A549 (cell line): Measurements from ENCODE around the gene NXF1. TPM values are rescaled to one million over a fixed set of nuclear protein-coding genes. Genes with fewer than 3 reads are reported as not detected.
"Not testable (repeated sequence)": the region's sequence is repeated elsewhere in the genome, so short reads cannot be mapped to it uniquely, and the experiment has no call there.

Experiments used
- ATAC-seq, 2 experiments: fragments of 200-7000 bp in 1 of 2; fragments of >200 bp in 1 of 2; cut with Nextera tagmentation in 1 of 2; cut with Tn5 transposase in 1 of 2; 3 replicates each; pipeline versions ENCODE4 v1.8.0 to v1.9.1; 2018 to 2020; ENCODE audit warnings: mild to moderate bottlenecking in 1 of 2, moderate library complexity in 1 of 2
- CTCF ChIA-PET: fragments of 300-600 bp; sonication (Branson Sonifier 250); formaldehyde crosslinking; extraction: SDS; loops from one replicate; lab custom pipeline; 2021; ENCODE audit warnings: antibody characterized with exemption, inconsistent platforms; lab: Yijun Ruan, JAX
- POLR2A ChIA-PET: fragments of 350-600 bp; formaldehyde crosslinking; extraction: SDS; loops from one replicate; lab custom pipeline; 2021; ENCODE audit warnings: antibody characterized with exemption, inconsistent platforms; lab: Yijun Ruan, JAX
- DNase-seq, 2 experiments: peaks; one replicate each; pipeline versions ENCODE4 v3.0.0 to v3.0.0-alpha.2; 2011 to 2016; ENCODE audit warnings: low read depth in 1 of 2, low spot score in 1 of 2
- FAIRE-seq: peaks from 2 replicates; lab custom pipeline; 2011; peaks lifted over from hg19 to GRCh38; lab: Jason Lieb, UNC
- H3K27ac ChIP-seq, 2 experiments: fragments of >200 bp; sonication (Bioruptor Twin); formaldehyde crosslinking; 3 replicates each; pipeline ENCODE4 v1.5.1; 2016 to 2017
- H3K4me1 ChIP-seq: fragments of >200 bp; sonication (Bioruptor Twin); formaldehyde crosslinking; 3 replicates; pipeline ENCODE4 v1.6.1; 2016
- H3K4me2 ChIP-seq: fragments of >200 bp; sonication (Bioruptor Twin); formaldehyde crosslinking; 3 replicates; pipeline ENCODE4 v1.6.1; 2016
- H3K4me3 ChIP-seq: fragments of >200 bp; sonication (Bioruptor Twin); formaldehyde crosslinking; 3 replicates; pipeline ENCODE4 v1.5.1; 2016
- H3K9me3 ChIP-seq: fragments of >200 bp; sonication (Bioruptor Twin); formaldehyde crosslinking; 3 replicates; pipeline ENCODE4 v1.6.1; 2016
- BHLHE40 ChIP-seq: IDR thresholded peaks from 2 replicates; pipeline ENCODE4 v1.6.1; 2012; ENCODE audit warnings: low read depth, low read length, inconsistent platforms
- CHD2 ChIP-seq: fragments of 150-350 bp; IDR thresholded peaks from 2 replicates; pipeline ENCODE4 v1.6.1; 2014; ENCODE audit warnings: low read length; ENCODE audit not compliant: partially characterized antibody
- CTCF ChIP-seq: fragments of >200 bp; sonication (Bioruptor Twin); formaldehyde crosslinking; IDR thresholded peaks from 3 replicates; pipeline ENCODE4 v1.5.1; 2016
- EHMT2 ChIP-seq: fragments of 200-600 bp; sonication (generic); IDR thresholded peaks from 2 replicates; pipeline ENCODE4 v1.6.1; 2016; ENCODE audit warnings: antibody characterized with exemption, low read depth, mild to moderate bottlenecking, moderate library complexity
- GATA3 ChIP-seq: IDR thresholded peaks from 2 replicates; pipeline ENCODE4 v1.6.1; 2012; ENCODE audit warnings: borderline replicate concordance
- PHF8 ChIP-seq: fragments of 200-600 bp; sonication (generic); IDR thresholded peaks from 2 replicates; pipeline ENCODE4 v1.6.1; 2016; ENCODE audit warnings: low read depth, mild to moderate bottlenecking, antibody characterized with exemption, moderate library complexity, borderline replicate concordance
- RARB ChIP-seq: fragments of 250-450 bp; sonication (Bioruptor Pico); IDR thresholded peaks from 2 replicates; pipeline ENCODE4 v1.8.0; 2021; ENCODE audit warnings: mild to moderate bottlenecking, moderate library complexity
- RCOR1 ChIP-seq: fragments of 150-350 bp; IDR thresholded peaks from 2 replicates; pipeline ENCODE4 v1.6.1; 2014; ENCODE audit warnings: antibody characterized with exemption, low read length, low read depth
- WGBS: methylation state at CpG from one replicate; pipeline ENCODE4 v1.1.6; 2017; ENCODE audit errors: missing lambda C conversion rate; 5-methylcytosine and 5-hydroxymethylcytosine counted together
- polyA plus RNA-seq, 4 experiments: library from polyadenylated mRNA; depleted of rRNA in 3 of 4; stranded (reverse); fragments of >200 nt; fragmentation: RNase III in 1 of 4; extraction: RNeasy Plus Mini Kit Qiagen cat#74134 plus additional on column Dnase treatment in 1 of 4; gene quantifications; 2 replicates in 3 of 4; 3 replicates in 1 of 4; pipeline ENCODE4 v1.2.3, GENCODE V29; 2011 to 2017
- TF ChIP-seq, protein P1 (sequence below): fragments of 250-450 bp; sonication (Bioruptor Pico); IDR thresholded peaks from 2 replicates; pipeline ENCODE4 v1.5.0; 2020; ENCODE audit warnings: low read depth, mild to moderate bottlenecking, moderate library complexity
- TF ChIP-seq, protein P2 (sequence below): fragments of 150-350 bp; IDR thresholded peaks from 2 replicates; pipeline ENCODE4 v1.6.1; 2014; ENCODE audit warnings: low read depth, mild to moderate bottlenecking, low read length

The NXF1 gene
- polyA plus RNA-seq, 2 of the 4 experiments (the other 2 are of a cell fraction), result 35.5 to 47.7 TPM

- DNase-seq (no peak), FAIRE-seq (no peak), ATAC-seq (peak; percentile 12 to 17; a peak in 5 of 6 replicates)
- ChIA-PET CTCF (interaction anchor here (0.6 to 3.2 kb wide), 12 partner anchors 10 to 88 kb away, joined by 3 to 17 read pairs (median 4); partner anchors contain the start of genes HNRNPUL2 and STX5), POLR2A (interaction anchor here (0.5 to 3.0 kb wide), 36 partner anchors 8 to 200 kb away, joined by 3 to 96 read pairs (median 6); partner anchors contain the start of genes C11orf98, CSKMT, GANAB and HNRNPUL2)
- peaks cover 11% of the 10 kb centered on the region; the same call in 1 of the 3 replicates for H3K4me1 ChIP-seq
- H3K4me2 ChIP-seq, result peak overlapping the region; percentile 81
- peak overlapping the region; percentile 92 to 94 for H3K27ac ChIP-seq
- WGBS, result 70% methylated on average over 15 of the region's 15 CpGs
- H3K9me3 ChIP-seq, result no peaks in the 10 kb centered on the region
- TF ChIP-seq BHLHE40 (no peak), RARB (CRISPR knock-in tag) (no peak), GATA3 (no peak), RCOR1 (no peak)
- peak overlapping the region; percentile 55 for H3K4me3 ChIP-seq
Observed at GRCh38 chr11:62752994-62753735, 52.1 kb downstream of the NXF1 start.

DNA sequence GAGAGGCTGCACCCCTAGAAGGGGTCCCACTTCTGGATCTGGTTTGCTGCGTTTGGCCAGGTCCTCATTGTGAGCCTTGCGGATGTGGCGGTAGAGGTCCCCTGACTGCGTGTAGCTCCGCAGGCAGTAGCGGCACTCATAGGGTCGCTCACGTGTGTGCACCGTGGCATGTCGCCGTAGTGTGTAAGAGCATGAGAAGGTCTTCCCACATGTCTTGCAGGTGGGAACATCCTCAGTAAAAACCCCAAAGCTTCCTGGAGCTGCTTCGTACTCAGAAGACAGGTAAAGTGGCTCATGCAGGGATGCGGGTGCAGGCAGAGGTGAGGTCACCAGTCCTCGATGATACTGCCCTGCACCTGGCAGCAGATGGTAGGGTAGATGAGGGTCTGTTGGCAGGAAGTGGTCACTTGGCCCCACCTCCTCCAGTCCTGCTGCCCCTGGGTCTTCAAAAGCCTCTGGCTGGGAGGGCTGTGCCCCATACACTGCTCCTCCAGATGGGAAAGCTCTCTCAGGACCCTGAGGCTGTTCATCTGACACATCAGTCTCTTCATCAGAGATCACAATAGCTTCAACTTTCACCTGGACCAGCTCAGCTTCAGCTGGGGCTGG lies 53.0 kb downstream of the NXF1 start:
- 93% methylated on average over 14 of the region's 14 CpGs for WGBS
- Histone ChIP-seq H3K4me1 (peaks cover 11% of the 10 kb centered on the region; the same call in 1 of the 3 replicates), H3K4me3 (no peak overlapping the region), H3K9me3 (no peaks in the 10 kb centered on the region), H3K27ac (no peak overlapping the region), H3K4me2 (no peak overlapping the region)
- DNase-seq (no peak), FAIRE-seq (no peak), ATAC-seq (no peak)
- CTCF ChIA-PET, result interaction anchor here (1.0 to 3.2 kb wide), 5 partner anchors 15 to 89 kb away, joined by 3 to 17 read pairs (median 7); no protein-coding TSS in a partner anchor
- TF ChIP-seq CTCF, result no peak
- POLR2A ChIA-PET, result interaction anchor here (0.8 to 1.2 kb wide), 2 partner anchors 19 to 25 kb away, joined by 3 to 4 read pairs; partner anchors contain the start of genes HNRNPUL2, TAF6L and TTC9C

DNA sequence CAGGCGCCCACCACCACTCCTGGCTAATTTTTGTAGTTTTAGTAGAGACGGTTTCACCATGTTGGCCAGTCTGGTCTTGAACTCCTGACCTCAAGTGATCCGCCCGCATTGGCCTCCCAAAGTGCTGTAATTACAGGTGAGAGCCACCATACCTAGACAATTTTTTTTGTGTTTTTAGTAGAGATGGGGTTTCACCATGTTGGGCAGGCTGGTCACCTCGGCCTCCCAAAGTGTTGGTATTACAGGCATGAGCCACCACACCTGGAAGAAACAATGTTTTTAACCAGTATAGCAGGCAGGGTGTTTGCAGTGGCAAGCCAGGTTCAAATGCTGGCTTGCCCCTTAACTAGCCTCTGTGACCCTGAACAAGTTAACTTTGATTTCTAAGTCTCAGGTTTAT lies 55.3 kb downstream of the NXF1 start:
- peaks cover 11% of the 10 kb centered on the region; the same call in 1 of the 3 replicates for H3K4me1 ChIP-seq
- H3K27ac ChIP-seq, FAIRE-seq, H3K4me3 ChIP-seq, H3K4me2 ChIP-seq, POLR2A ChIA-PET, ATAC-seq, H3K9me3 ChIP-seq, DNase-seq: not testable (repeated sequence)
- CTCF ChIA-PET, result interaction anchor here (0.7 to 1.6 kb wide), 2 partner anchors 37 to 49 kb away, joined by 3 to 5 read pairs; no protein-coding TSS in a partner anchor
- WGBS, result 91% methylated on average over 5 of the region's 5 CpGs

DNA sequence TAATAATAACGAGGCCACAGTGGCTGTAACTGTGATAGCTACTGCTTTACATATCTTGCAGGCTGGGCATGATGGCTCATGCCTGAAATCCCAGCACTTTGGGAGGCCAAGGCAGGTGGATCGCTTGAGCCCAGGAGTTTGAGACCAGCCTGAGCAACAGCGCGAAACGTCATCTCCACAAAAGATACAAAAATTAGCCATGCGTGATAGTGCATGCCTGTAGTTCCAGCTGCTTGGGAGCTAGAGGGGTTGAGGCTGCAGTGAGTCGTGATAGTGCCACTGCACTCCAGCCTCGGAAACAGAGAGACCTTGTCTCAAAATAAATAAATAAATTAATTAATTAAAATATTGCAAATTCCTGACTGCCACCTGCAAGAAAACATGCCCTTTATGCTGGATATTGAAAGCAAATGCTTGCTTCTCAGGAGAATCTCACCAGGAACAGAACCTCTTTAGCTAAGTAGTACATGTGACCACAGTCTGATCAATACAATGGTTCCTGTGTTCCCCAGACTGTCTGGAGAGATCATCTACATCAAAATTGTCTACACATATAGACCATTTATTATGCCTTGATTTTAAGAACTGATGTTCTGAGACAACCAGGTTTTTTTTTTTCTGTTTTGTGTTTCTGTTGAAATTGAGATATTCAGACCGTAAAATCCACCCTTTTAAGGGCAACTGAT lies 57.6 kb downstream of the NXF1 start:
- TF ChIP-seq, protein P1, sequence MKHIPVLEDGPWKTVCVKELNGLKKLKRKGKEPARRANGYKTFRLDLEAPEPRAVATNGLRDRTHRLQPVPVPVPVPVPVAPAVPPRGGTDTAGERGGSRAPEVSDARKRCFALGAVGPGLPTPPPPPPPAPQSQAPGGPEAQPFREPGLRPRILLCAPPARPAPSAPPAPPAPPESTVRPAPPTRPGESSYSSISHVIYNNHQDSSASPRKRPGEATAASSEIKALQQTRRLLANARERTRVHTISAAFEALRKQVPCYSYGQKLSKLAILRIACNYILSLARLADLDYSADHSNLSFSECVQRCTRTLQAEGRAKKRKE (CRISPR knock-in tag), result no peak
- no peak for TF ChIP-seq CHD2
- TF ChIP-seq PHF8, result no peak
- no peak for TF ChIP-seq EHMT2
- TF ChIP-seq, protein P2, sequence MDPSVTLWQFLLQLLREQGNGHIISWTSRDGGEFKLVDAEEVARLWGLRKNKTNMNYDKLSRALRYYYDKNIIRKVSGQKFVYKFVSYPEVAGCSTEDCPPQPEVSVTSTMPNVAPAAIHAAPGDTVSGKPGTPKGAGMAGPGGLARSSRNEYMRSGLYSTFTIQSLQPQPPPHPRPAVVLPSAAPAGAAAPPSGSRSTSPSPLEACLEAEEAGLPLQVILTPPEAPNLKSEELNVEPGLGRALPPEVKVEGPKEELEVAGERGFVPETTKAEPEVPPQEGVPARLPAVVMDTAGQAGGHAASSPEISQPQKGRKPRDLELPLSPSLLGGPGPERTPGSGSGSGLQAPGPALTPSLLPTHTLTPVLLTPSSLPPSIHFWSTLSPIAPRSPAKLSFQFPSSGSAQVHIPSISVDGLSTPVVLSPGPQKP, result no peak
- CTCF ChIA-PET, result interaction anchor here (1.5 kb wide), 1 partner anchor 38 kb away, joined by 8 read pairs; no protein-coding TSS in a partner anchor

More for the DNA sequence above, 57.6 kb downstream of the NXF1 start:
- 88% methylated on average over 9 of the region's 9 CpGs for WGBS
- POLR2A ChIA-PET, result interaction anchor here (1.6 to 2.1 kb wide), 2 partner anchors 14 to 20 kb away, joined by 7 read pairs; partner anchors contain the start of genes HNRNPUL2, POLR2G and TTC9C
- DNase-seq, result no peak
- no peak overlapping the region for H3K27ac ChIP-seq
- ATAC-seq, result no peak
- no peaks in the 10 kb centered on the region for H3K9me3 ChIP-seq
- H3K4me2 ChIP-seq, result no peak overlapping the region
- FAIRE-seq, result no peak
- H3K4me1 ChIP-seq, result no peaks in the 10 kb centered on the region
- H3K4me3 ChIP-seq, result no peak overlapping the region
